ENCODE results near the gene CXCL8. TPM values are rescaled to one million over a fixed set of nuclear protein-coding genes. Genes with fewer than 3 reads are reported as not detected.

Gene CXCL8
- total RNA-seq, 1 donor from 2014 or later: 0.49 TPM

- DNase-seq (ENCODE audit: extremely low spot score in 2 of 2): no peak
- H3K4me1 ChIP-seq: no peaks in the 10 kb centered on the region
- H3K4me3 ChIP-seq: no peak overlapping the region
- TF ChIP-seq POLR2A (IDR thresholded peaks at IDR 0.05) (no peak), POLR2AphosphoS5 (IDR thresholded peaks at IDR 0.05; ENCODE audit: insufficient read depth in 1 of 2, low read depth in 1 of 2) (no peak)
- TF ChIP-seq, protein P1, sequence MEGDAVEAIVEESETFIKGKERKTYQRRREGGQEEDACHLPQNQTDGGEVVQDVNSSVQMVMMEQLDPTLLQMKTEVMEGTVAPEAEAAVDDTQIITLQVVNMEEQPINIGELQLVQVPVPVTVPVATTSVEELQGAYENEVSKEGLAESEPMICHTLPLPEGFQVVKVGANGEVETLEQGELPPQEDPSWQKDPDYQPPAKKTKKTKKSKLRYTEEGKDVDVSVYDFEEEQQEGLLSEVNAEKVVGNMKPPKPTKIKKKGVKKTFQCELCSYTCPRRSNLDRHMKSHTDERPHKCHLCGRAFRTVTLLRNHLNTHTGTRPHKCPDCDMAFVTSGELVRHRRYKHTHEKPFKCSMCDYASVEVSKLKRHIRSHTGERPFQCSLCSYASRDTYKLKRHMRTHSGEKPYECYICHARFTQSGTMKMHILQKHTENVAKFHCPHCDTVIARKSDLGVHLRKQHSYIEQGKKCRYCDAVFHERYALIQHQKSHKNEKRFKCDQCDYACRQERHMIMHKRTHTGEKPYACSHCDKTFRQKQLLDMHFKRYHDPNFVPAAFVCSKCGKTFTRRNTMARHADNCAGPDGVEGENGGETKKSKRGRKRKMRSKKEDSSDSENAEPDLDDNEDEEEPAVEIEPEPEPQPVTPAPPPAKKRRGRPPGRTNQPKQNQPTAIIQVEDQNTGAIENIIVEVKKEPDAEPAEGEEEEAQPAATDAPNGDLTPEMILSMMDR (IDR thresholded peaks at IDR 0.05): no peak
- no peaks in the 10 kb centered on the region for H3K36me3 ChIP-seq
- intact Hi-C loops (cut with DNase I): no loop called here
- no peak overlapping the region for H3K27ac ChIP-seq
- H3K27me3 ChIP-seq: no peaks in the 10 kb centered on the region
- no peaks in the 10 kb centered on the region for H3K9me3 ChIP-seq
These were observed 2.9 kb downstream of the CXCL8 start for GRCh38 chr4:73743281-73743680.

- Histone ChIP-seq H3K27ac (no peak overlapping the region), H3K4me3 (no peak overlapping the region), H3K4me1 (no peaks in the 10 kb centered on the region), H3K27me3 (no peaks in the 10 kb centered on the region), H3K36me3 (no peaks in the 10 kb centered on the region), H3K9me3 (no peaks in the 10 kb centered on the region)
- DNase-seq (ENCODE audit: extremely low spot score in 2 of 2): no peak
- intact Hi-C loops (cut with DNase I): no loop called here
- TF ChIP-seq POLR2A (IDR thresholded peaks at IDR 0.05) (no peak), POLR2AphosphoS5 (IDR thresholded peaks at IDR 0.05; ENCODE audit: insufficient read depth in 1 of 2, low read depth in 1 of 2) (no peak)
- TF ChIP-seq, protein P1 (IDR thresholded peaks at IDR 0.05): no peak
These were observed 3.4 kb downstream of the CXCL8 start for GRCh38 chr4:73743795-73744194.

GRCh38 chr4:73744203-73744602 is 3.8 kb downstream of the CXCL8 start:
- Histone ChIP-seq H3K27me3 (no peaks in the 10 kb centered on the region), H3K27ac (no peak overlapping the region), H3K9me3 (no peaks in the 10 kb centered on the region), H3K36me3 (no peaks in the 10 kb centered on the region), H3K4me1 (no peaks in the 10 kb centered on the region), H3K4me3 (no peak overlapping the region)
- intact Hi-C loops (cut with DNase I): no loop called here
- no peak for TF ChIP-seq POLR2AphosphoS5 (IDR thresholded peaks at IDR 0.05; ENCODE audit: insufficient read depth in 1 of 2, low read depth in 1 of 2)
- TF ChIP-seq POLR2A (IDR thresholded peaks at IDR 0.05): no peak
- TF ChIP-seq, protein P1 (IDR thresholded peaks at IDR 0.05): no peak
- no peak for DNase-seq (ENCODE audit: extremely low spot score in 2 of 2)

DNA sequence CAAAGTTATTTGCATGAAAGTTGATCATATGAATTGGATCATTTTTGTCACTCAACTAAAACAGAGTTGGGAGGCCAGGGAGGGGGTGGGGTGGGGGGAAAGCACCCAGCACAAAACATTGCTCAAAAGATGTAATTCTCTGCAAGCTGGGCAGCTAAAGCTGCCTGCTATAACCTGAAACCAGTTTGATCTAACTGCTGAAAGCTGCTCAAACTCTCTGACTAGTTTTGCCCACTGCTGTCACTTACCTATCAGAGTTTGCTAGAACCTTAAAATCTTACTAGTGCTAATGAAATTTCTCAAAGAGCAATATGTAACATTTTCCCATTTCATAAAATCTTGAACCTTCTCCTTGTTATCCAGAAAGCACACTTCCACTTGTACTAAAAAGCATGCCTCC is 10.4 kb downstream of the CXCL8 start:
- Histone ChIP-seq H3K27ac (no peak overlapping the region), H3K9me3 (no peaks in the 10 kb centered on the region), H3K36me3 (no peaks in the 10 kb centered on the region), H3K27me3 (no peaks in the 10 kb centered on the region), H3K4me3 (no peak overlapping the region), H3K4me1 (no peaks in the 10 kb centered on the region)
- intact Hi-C loops (cut with DNase I): no loop called here
- DNase-seq (ENCODE audit: extremely low spot score in 2 of 2): no peak
- TF ChIP-seq, protein P1 (IDR thresholded peaks at IDR 0.05): no peak
- TF ChIP-seq POLR2A (IDR thresholded peaks at IDR 0.05) (no peak), POLR2AphosphoS5 (IDR thresholded peaks at IDR 0.05; ENCODE audit: insufficient read depth in 1 of 2, low read depth in 1 of 2) (no peak)

GRCh38 chr4:73751166-73751565 is 10.8 kb downstream of the CXCL8 start:
- DNase-seq (ENCODE audit: extremely low spot score in 2 of 2): no peak
- H3K27ac ChIP-seq: no peak overlapping the region
- no peaks in the 10 kb centered on the region for H3K9me3 ChIP-seq
- no peaks in the 10 kb centered on the region for H3K27me3 ChIP-seq
- intact Hi-C loops (cut with DNase I): no loop called here
- no peaks in the 10 kb centered on the region for H3K36me3 ChIP-seq
- TF ChIP-seq POLR2A (IDR thresholded peaks at IDR 0.05): no peak
- TF ChIP-seq, protein P1 (IDR thresholded peaks at IDR 0.05): no peak
- TF ChIP-seq POLR2AphosphoS5 (IDR thresholded peaks at IDR 0.05; ENCODE audit: insufficient read depth in 1 of 2, low read depth in 1 of 2): no peak
- no peak overlapping the region for H3K4me3 ChIP-seq
- H3K4me1 ChIP-seq: no peaks in the 10 kb centered on the region
